Gastroesophageal sphincter (tissue), 3 donors: ENCODE data around the gene ANKRD52.

Experiments used
- CTCF ChIP-seq, 4 experiments: fragments of 200-600 bp in 2 of 4; fragments of 450-650 bp in 2 of 4; sonication (generic) in 1 of 4; IDR thresholded peaks; one replicate each; pipeline ENCODE4 v1.5.1; 2017 to 2019; ENCODE audit warnings: antibody characterized with exemption in 4 of 4, mild to moderate bottlenecking in 2 of 4, moderate library complexity in 2 of 4
- POLR2A ChIP-seq, 2 donors: fragments of 450-650 bp; IDR thresholded peaks; one replicate each; pipeline ENCODE4 v1.6.1; 2017; ENCODE audit warnings: antibody characterized with exemption in 2 of 2, mild to moderate bottlenecking in 2 of 2, moderate library complexity in 1 of 2

DNA sequence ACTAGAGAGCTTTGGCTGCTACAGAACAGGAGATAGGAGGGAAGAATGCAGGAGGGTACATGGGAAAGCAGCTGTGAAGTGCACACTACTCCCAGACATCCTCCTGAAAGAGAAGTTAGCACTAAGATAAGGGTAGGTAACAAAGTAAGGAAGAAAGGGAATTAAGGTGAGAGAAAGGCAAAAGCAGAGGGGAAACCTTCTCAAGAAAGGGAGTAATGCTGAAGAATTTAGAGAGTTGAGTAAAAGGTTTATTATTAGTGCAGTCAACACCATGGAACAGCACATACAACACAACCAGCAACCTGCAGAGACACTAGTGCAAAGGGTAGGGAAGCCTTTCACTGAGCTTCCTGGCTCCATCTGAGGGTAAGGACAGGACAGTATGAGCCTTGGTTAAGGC lies 53.9 kb downstream of the ANKRD52 start:
- TF ChIP-seq CTCF (IDR thresholded peaks at IDR 0.05) (no peak), POLR2A (IDR thresholded peaks at IDR 0.05) (no peak)
